Mammary epithelial cell (primary cell): ENCODE data around the gene SLC1A7.

ENCODE experiments used
- CTCF ChIP-seq, 2 donors: IDR thresholded peaks in 1 of 2; conservative IDR thresholded peaks in 1 of 2; 2 replicates each; pipeline ENCODE4 v1.5.1; 2011 to 2012; ENCODE audit warnings: inconsistent platforms in 2 of 2, low read length in 2 of 2, mild to moderate bottlenecking in 2 of 2, control low read depth in 1 of 2, low read depth in 1 of 2; ENCODE audit not compliant: insufficient read depth in 1 of 2; ENCODE audit errors: extremely low read depth in 1 of 2
- EZH2 ChIP-seq: IDR thresholded peaks from 2 replicates; pipeline ENCODE4 v1.6.1; 2012; ENCODE audit warnings: low read length, inconsistent platforms, borderline replicate concordance

- TF ChIP-seq EZH2 (no peak), CTCF (conservative IDR thresholded peaks at IDR 0.05 in 1 of 2, IDR thresholded peaks at IDR 0.05 in 1 of 2; ENCODE audit: extremely low read depth in 1 of 2, insufficient read depth in 1 of 2, low read depth in 1 of 2, low read length in 2 of 2) (no peak)
These were observed 66.3 kb downstream of the SLC1A7 start for GRCh38 chr1:53076165-53076564.
